SU-DHL-6 (cell line): ENCODE measurements around the gene ZNF575.

ENCODE experiments used
- H2AFZ ChIP-seq: fragments of 200-600 bp; sonication (generic); 2 replicates; pipeline ENCODE4 v1.6.1; 2014; ENCODE audit warnings: low read depth, mild to moderate bottlenecking, moderate library complexity, mixed read lengths, antibody characterized with exemption, low read length; ENCODE audit not compliant: severe bottlenecking
- H3F3A ChIP-seq: fragments of 200-600 bp; shearing (Covaris generic); 2 replicates; pipeline ENCODE4 v1.6.0; 2016; ENCODE audit warnings: antibody characterized with exemption, mild to moderate bottlenecking; ENCODE audit not compliant: insufficient read depth
- H3K27ac ChIP-seq: fragments of 200-600 bp; sonication (generic); 2 replicates; pipeline ENCODE4 v1.5.1; 2016; ENCODE audit warnings: low read depth, mild to moderate bottlenecking, low read length, moderate library complexity, mixed read lengths
- H3K27me3 ChIP-seq: fragments of 200-600 bp; sonication (generic), shearing (Covaris generic); 2 replicates; pipeline ENCODE4 v1.6.0; 2014; ENCODE audit warnings: mild to moderate bottlenecking, low read length
- H3K36me3 ChIP-seq: fragments of 200-600 bp; sonication (generic); 2 replicates; pipeline ENCODE4 v1.6.1; 2014; ENCODE audit warnings: mild to moderate bottlenecking, low read length, mixed read lengths
- H3K4me2 ChIP-seq: fragments of 300-600, 200-600 bp; shearing (Covaris generic), sonication (generic); 2 replicates; pipeline ENCODE4 v1.6.0; 2014; ENCODE audit warnings: low read length, low read depth, mild to moderate bottlenecking; ENCODE audit not compliant: poor library complexity, severe bottlenecking
- H3K4me3 ChIP-seq: fragments of 200-600 bp; sonication (generic); 2 replicates; pipeline ENCODE4 v1.5.1; 2014; ENCODE audit warnings: antibody characterized with exemption, low read length, mild to moderate bottlenecking, mixed read lengths; ENCODE audit not compliant: insufficient read depth, poor library complexity, severe bottlenecking
- H3K79me2 ChIP-seq: fragments of 200-600 bp; sonication (generic); 2 replicates; pipeline ENCODE4 v1.6.1; 2014; ENCODE audit warnings: mild to moderate bottlenecking, low read length, moderate library complexity; ENCODE audit not compliant: insufficient read depth
- H3K9ac ChIP-seq: fragments of 200-600 bp; sonication (generic); 2 replicates; pipeline ENCODE4 v1.7.0; 2014; ENCODE audit warnings: mild to moderate bottlenecking, low read length
- H3K9me2 ChIP-seq: fragments of 200-600 bp; sonication (generic); replicated peaks from 2 replicates; pipeline ENCODE4 v1.6.1; 2014; ENCODE audit warnings: low read length; ENCODE audit not compliant: insufficient read depth
- H3K9me3 ChIP-seq: fragments of 200-600 bp; sonication (generic); 2 replicates; pipeline ENCODE4 v1.6.1; 2014; ENCODE audit warnings: low read length, mixed read lengths; ENCODE audit not compliant: insufficient read depth
- H4K20me1 ChIP-seq: fragments of 200-600 bp; sonication (generic); 2 replicates; pipeline ENCODE4 v1.6.1; 2014; ENCODE audit warnings: low read depth, mild to moderate bottlenecking, antibody characterized with exemption, low read length, moderate library complexity, mixed read lengths
- CTCF ChIP-seq: fragments of 200-600 bp; sonication (generic); IDR thresholded peaks from one replicate; pipeline ENCODE4 v1.5.1; 2017; ENCODE audit warnings: antibody characterized with exemption, mild to moderate bottlenecking, low read length, moderate library complexity; ENCODE audit not compliant: insufficient read depth, poor library complexity, severe bottlenecking
- EZH2phosphoT487 ChIP-seq: fragments of 200-600 bp; sonication (generic), shearing (Covaris generic); conservative IDR thresholded peaks from 2 replicates; pipeline ENCODE4 v1.6.1; 2018; ENCODE audit warnings: mild to moderate bottlenecking, antibody characterized with exemption, low read length, moderate library complexity, mixed read lengths

The ZNF575 gene

DNA sequence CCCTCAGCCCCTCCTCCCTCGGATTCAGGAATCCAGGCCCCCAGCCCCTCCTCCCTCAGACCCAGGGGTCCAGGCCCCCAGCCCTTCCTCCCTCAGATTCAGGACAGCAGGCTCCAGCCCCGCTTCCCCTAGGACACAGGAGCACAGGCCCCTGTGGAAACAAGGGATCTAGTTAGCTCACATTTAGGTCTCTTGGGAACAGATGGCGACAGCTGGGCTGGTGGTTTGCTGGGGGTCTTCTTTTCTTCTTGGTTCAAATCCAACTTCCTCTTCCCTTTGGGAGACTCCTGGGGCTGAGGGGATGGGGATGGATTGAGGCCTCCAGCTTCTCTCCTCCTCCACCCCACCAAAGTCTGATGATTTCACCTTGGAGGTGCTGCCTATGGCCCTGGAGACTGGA is 19.6 kb downstream of the ZNF575 start:
- no peak overlapping the region for H3K9ac ChIP-seq
- no peaks in the 10 kb centered on the region for H3F3A ChIP-seq
- no peak overlapping the region for H2AFZ ChIP-seq
- no peak for TF ChIP-seq EZH2phosphoT487
- TF ChIP-seq CTCF, result no peak
- no peaks in the 10 kb centered on the region for H4K20me1 ChIP-seq
- no peaks in the 10 kb centered on the region for H3K9me3 ChIP-seq
- H3K4me3 ChIP-seq, result no peak overlapping the region
- H3K79me2 ChIP-seq, result no peaks in the 10 kb centered on the region
- H3K9me2 ChIP-seq, result no peaks in the 10 kb centered on the region
- H3K36me3 ChIP-seq, result no peaks in the 10 kb centered on the region
- no peaks in the 10 kb centered on the region for H3K27me3 ChIP-seq
- H3K27ac ChIP-seq, result no peak overlapping the region
- H3K4me2 ChIP-seq, result no peak overlapping the region

DNA sequence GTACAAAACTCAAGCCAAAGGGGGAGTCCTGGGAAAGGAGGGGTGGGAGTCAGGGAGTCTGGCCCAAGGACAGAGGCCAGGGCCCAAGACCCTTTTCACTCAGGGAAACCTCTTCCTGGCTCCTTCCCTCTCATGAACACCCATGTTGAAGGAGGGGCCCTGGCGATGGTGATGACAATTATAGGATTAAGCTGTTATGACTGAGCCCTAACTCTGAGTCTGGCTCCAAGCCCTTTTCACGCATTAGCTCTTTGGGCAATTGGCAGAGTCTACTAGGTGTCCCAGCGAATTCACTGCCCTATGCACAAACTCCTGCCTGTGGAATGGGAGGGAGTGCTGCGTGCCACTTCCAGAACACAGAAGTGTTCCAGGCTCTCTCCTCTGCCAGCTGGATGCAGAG is 20.7 kb downstream of the ZNF575 start:
- no peak for TF ChIP-seq CTCF
- no peak for TF ChIP-seq EZH2phosphoT487

DNA sequence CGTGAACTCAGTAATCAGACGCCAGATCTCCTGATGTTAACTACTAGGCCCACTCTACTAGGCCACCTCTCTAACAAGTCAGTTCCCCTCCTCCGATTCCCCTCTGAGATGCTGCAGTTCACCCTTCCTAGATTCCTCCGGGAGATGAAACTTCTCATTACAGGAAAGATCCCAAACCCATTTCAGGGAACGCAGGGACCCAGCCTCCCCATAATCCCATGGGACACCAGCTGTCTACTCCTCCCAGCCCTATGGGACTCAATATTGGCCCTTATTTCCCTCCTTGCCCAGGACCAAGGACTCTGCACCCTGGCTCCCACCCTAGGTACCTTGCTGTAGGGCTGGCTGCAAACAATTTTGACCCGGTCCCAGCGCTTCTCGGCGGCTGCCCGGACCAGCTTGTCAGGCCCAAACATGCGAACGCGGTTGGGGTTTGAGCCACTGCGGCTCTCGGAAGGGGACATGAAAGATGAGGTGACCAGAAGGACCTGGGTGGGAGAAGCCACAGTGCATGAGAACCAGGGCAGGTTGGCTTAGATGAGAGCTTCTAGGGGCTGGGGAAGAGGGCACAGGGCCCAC is 21.4 kb downstream of the ZNF575 start:
- no peak overlapping the region for H3K27ac ChIP-seq
- H3K27me3 ChIP-seq, result no peaks in the 10 kb centered on the region
- H3K4me3 ChIP-seq, result no peak overlapping the region
- no peaks in the 10 kb centered on the region for H3K79me2 ChIP-seq
- no peak overlapping the region for H3K9ac ChIP-seq
- no peaks in the 10 kb centered on the region for H3K9me3 ChIP-seq
- H2AFZ ChIP-seq, result no peak overlapping the region
- no peaks in the 10 kb centered on the region for H3F3A ChIP-seq
- no peaks in the 10 kb centered on the region for H3K9me2 ChIP-seq
- H4K20me1 ChIP-seq, result no peaks in the 10 kb centered on the region
- no peaks in the 10 kb centered on the region for H3K36me3 ChIP-seq
- TF ChIP-seq CTCF, result no peak
- no peak overlapping the region for H3K4me2 ChIP-seq

More for the DNA sequence above, 20.7 kb downstream of the ZNF575 start:
- no peaks in the 10 kb centered on the region for H3K36me3 ChIP-seq
- H2AFZ ChIP-seq, result no peak overlapping the region
- H3K9ac ChIP-seq, result no peak overlapping the region
- H4K20me1 ChIP-seq, result no peaks in the 10 kb centered on the region
- no peaks in the 10 kb centered on the region for H3K9me2 ChIP-seq
- H3K27me3 ChIP-seq, result no peaks in the 10 kb centered on the region
- no peaks in the 10 kb centered on the region for H3F3A ChIP-seq
- H3K79me2 ChIP-seq, result no peaks in the 10 kb centered on the region
- H3K27ac ChIP-seq, result no peak overlapping the region
- H3K4me2 ChIP-seq, result no peak overlapping the region
- H3K9me3 ChIP-seq, result no peaks in the 10 kb centered on the region
- no peak overlapping the region for H3K4me3 ChIP-seq
